Transverse colon (tissue), 3 donors: Measurements from ENCODE around the gene LRBA.

Experiments
- EP300 ChIP-seq: sonication (generic); formaldehyde crosslinking; IDR thresholded peaks from one replicate; pipeline ENCODE4 v1.6.1; 2017; ENCODE audit warnings: antibody characterized with exemption, low read depth
- POLR2A ChIP-seq: fragments of 450-650 bp; IDR thresholded peaks from one replicate; pipeline ENCODE4 v1.6.1; 2016; ENCODE audit warnings: antibody characterized with exemption, mild to moderate bottlenecking, moderate library complexity
- TF ChIP-seq, protein P1 (sequence below), 5 experiments: fragments of 200-600 bp in 3 of 5; fragments of 450-650 bp in 2 of 5; sonication (generic) in 3 of 5; IDR thresholded peaks; 1 replicate in 2 of 5; 2 replicates in 3 of 5; pipeline ENCODE4 v1.5.1; 2016 to 2017; ENCODE audit warnings: antibody characterized with exemption in 5 of 5, inconsistent platforms in 3 of 5, mild to moderate bottlenecking in 2 of 5, moderate library complexity in 1 of 5

GRCh38 chr4:150888217-150888616 is 126.9 kb downstream of the LRBA start:
- TF ChIP-seq, protein P1, sequence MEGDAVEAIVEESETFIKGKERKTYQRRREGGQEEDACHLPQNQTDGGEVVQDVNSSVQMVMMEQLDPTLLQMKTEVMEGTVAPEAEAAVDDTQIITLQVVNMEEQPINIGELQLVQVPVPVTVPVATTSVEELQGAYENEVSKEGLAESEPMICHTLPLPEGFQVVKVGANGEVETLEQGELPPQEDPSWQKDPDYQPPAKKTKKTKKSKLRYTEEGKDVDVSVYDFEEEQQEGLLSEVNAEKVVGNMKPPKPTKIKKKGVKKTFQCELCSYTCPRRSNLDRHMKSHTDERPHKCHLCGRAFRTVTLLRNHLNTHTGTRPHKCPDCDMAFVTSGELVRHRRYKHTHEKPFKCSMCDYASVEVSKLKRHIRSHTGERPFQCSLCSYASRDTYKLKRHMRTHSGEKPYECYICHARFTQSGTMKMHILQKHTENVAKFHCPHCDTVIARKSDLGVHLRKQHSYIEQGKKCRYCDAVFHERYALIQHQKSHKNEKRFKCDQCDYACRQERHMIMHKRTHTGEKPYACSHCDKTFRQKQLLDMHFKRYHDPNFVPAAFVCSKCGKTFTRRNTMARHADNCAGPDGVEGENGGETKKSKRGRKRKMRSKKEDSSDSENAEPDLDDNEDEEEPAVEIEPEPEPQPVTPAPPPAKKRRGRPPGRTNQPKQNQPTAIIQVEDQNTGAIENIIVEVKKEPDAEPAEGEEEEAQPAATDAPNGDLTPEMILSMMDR (IDR thresholded peaks at IDR 0.05): no peak
- TF ChIP-seq POLR2A (no peak), EP300 (no peak)
